ENCODE results near the gene RARG. TPM values are rescaled to one million over a fixed set of nuclear protein-coding genes. Genes with fewer than 3 reads are reported as not detected.
A peak's percentile ranks its signal among the peaks of the same experiment; 100 is the strongest.

Gene RARG
- total and polyA plus RNA-seq, 2 of the 4 experiments (the other 2 are of a cell fraction), result 7.9 to 30.9 TPM

DNA sequence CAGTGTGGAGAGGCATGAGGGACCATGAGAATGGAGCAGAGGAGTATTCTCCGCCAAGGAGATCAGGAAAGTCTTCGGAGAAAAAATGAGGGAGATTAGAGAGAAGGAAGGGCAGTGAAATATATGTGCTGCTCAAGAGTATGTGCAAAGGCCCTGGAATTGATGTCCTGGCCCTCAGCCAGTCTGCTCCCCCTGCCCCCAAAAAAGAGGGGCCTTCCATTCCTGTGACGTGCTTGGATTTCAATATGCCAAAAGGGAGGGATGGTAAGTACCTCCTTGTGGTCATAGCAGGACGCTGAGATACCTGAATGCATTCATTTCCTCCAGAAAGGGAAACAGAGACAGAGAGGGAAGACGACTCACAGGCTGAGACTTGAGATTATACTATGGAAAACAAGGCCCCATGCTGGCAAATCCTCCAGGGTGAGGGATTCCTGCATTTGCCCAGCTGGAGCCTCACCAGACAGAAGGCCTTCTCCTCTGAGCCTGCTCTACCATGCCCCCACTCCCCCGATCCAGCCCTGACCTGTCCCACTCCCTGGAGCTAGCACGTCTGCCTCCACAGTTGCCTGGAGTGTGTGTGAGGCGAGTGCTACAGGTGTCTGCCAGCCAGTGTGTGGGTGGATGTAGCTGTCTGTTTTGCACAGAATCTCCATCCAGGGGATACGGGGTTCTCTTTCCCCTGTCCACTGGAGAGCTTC is 3.9 kb upstream of the RARG start:
- in situ Hi-C loops (cut with MboI; ENCODE audit: low sequenced_read_pairs), result no loop called here
- DNase-seq (no peak), ATAC-seq (ENCODE audit: low read depth) (no peak)
- intact Hi-C loops (cut with micrococcal nuclease), result no loop called here
- Histone ChIP-seq H4K91ac (ENCODE audit: insufficient read depth, low read depth, low read length) (no peak overlapping the region), H3K4ac (ENCODE audit: low read depth, low read length) (no peak overlapping the region), H3K56ac (ENCODE audit: extremely low read depth, insufficient read depth, low read length) (no peak overlapping the region), H3K27ac (ENCODE audit: insufficient read depth, low read length) (no peak overlapping the region), H4K5ac (ENCODE audit: low read depth, low read length) (no peak overlapping the region), H3K36me3 (ENCODE audit: control insufficient read depth, insufficient read depth, low read length) (no peaks in the 10 kb centered on the region), H4K8ac (ENCODE audit: low read depth in 2 of 2, low read length in 2 of 2) (no peak overlapping the region), H3K23ac (ENCODE audit: low read depth, low read length) (no peak overlapping the region), H3K18ac (ENCODE audit: low read depth, low read length) (no peak overlapping the region), H3K79me1 (ENCODE audit: low read depth in 1 of 2, low read length in 2 of 2) (peaks cover 5 to 12% of the 10 kb centered on the region in 2 experiments; a peak in 2 of 4 replicates), H3K14ac (replicated peaks; ENCODE audit: low read depth, low read length) (no peak overlapping the region), H2BK5ac (ENCODE audit: low read depth, low read length, poor library complexity, severe bottlenecking) (no peak overlapping the region), H2BK15ac (ENCODE audit: low read depth, low read length) (no peak overlapping the region), H2AK5ac (ENCODE audit: low read depth, low read length) (no peak overlapping the region), H3K4me1 (ENCODE audit: control insufficient read depth, insufficient read depth, low read length) (peaks cover 24% of the 10 kb centered on the region), H3K9ac (ENCODE audit: low read depth, low read length) (no peak overlapping the region), H3K27me3 (ENCODE audit: control insufficient read depth, insufficient read depth, low read length) (peaks cover 33% of the 10 kb centered on the region), H3K4me2 (ENCODE audit: low read depth, low read length) (no peak overlapping the region), H2AFZ (replicated peaks; ENCODE audit: low read length, poor library complexity) (peak overlapping the region; percentile 8), H4K20me1 (ENCODE audit: insufficient read depth, low read length) (no peaks in the 10 kb centered on the region), H3K9me1 (ENCODE audit: insufficient read depth, low read length) (peaks cover 15% of the 10 kb centered on the region), H2BK120ac (ENCODE audit: low read depth, low read length) (no peak overlapping the region), H2BK20ac (ENCODE audit: low read depth, low read length) (no peak overlapping the region), H3K4me3 (ENCODE audit: insufficient read depth, low read depth, low read length) (no peak overlapping the region), H3K9me3 (ENCODE audit: control insufficient read depth, insufficient read depth, low read length) (no peaks in the 10 kb centered on the region), H2AK9ac (replicated peaks; ENCODE audit: low read depth, low read length, poor library complexity) (no peak overlapping the region)
- no TSS peak for BruUV-seq (replicated peaks)
- dilution Hi-C loops (cut with HindIII; ENCODE audit: low sequenced_read_pairs, unreplicated experiment), result no loop called here
- TF ChIP-seq, protein P1, sequence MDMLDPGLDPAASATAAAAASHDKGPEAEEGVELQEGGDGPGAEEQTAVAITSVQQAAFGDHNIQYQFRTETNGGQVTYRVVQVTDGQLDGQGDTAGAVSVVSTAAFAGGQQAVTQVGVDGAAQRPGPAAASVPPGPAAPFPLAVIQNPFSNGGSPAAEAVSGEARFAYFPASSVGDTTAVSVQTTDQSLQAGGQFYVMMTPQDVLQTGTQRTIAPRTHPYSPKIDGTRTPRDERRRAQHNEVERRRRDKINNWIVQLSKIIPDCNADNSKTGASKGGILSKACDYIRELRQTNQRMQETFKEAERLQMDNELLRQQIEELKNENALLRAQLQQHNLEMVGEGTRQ (IDR thresholded peaks at IDR 0.05; ENCODE audit: low read depth, low read length), result no peak
- no peak for TF ChIP-seq SMC3 (IDR thresholded peaks at IDR 0.05; ENCODE audit: low read depth, low read length)
- TF ChIP-seq CEBPB (IDR thresholded peaks at IDR 0.05; ENCODE audit: low read depth, low read length), result no peak
- no peak for TF ChIP-seq NFE2L2 (IDR thresholded peaks at IDR 0.05; ENCODE audit: low read depth, low read length)
- 66% methylated on average over 3 of the region's 9 CpGs; no CpG with 5 or more reads in 1 of the 2 experiments for WGBS, 2 experiments (ENCODE audit: extremely low coverage in 2 of 2, insufficient read length in 1 of 2)
- ChIA-PET CTCF (no interaction called here), POLR2A (ENCODE audit: unreplicated experiment) (no interaction called here)
